ENCODE results near the gene CENPP.

GRCh38 chr9:92488681-92489550 is 163.2 kb downstream of the CENPP start:
- TF ChIP-seq PKNOX1 (IDR thresholded peaks at IDR 0.05): no peak
- no peak for TF ChIP-seq SP1 (IDR thresholded peaks at IDR 0.05)
- no peak for TF ChIP-seq TARDBP (IDR thresholded peaks at IDR 0.05)
- TF ChIP-seq NFRKB (IDR thresholded peaks at IDR 0.05): no peak
- TF ChIP-seq HDGF (IDR thresholded peaks at IDR 0.05; ENCODE audit: borderline replicate concordance): no peak
- no peak for TF ChIP-seq SUZ12 (IDR thresholded peaks at IDR 0.05)
- no peak for TF ChIP-seq LEF1 (IDR thresholded peaks at IDR 0.05; ENCODE audit: borderline replicate concordance)
- TF ChIP-seq ELF4 (IDR thresholded peaks at IDR 0.05): no peak
